Loucy (cell line): Measurements from ENCODE around the gene ST3GAL5.

Experiments used
- H2AFZ ChIP-seq: fragments of 200-600 bp; sonication (generic); 2 replicates; pipeline ENCODE4 v1.6.0; 2016; ENCODE audit warnings: antibody characterized with exemption, mild to moderate bottlenecking, low read length, moderate library complexity
- H3F3A ChIP-seq: fragments of 200-600 bp; 2 replicates; pipeline ENCODE4 v1.6.0; 2016; ENCODE audit warnings: antibody characterized with exemption, low read depth, mild to moderate bottlenecking
- H3K27me3 ChIP-seq: fragments of 200-600 bp; sonication (generic); 2 replicates; pipeline ENCODE4 v1.6.1; 2014; ENCODE audit warnings: low read length, mild to moderate bottlenecking; ENCODE audit not compliant: insufficient read depth, poor library complexity, severe bottlenecking
- H3K36me3 ChIP-seq: fragments of 200-600 bp; sonication (generic); 2 replicates; pipeline ENCODE4 v1.6.1; 2016; ENCODE audit warnings: low read length; ENCODE audit not compliant: insufficient read depth
- H3K4me1 ChIP-seq: fragments of 200-600 bp; sonication (generic); 2 replicates; pipeline ENCODE4 v1.5.1; 2014; ENCODE audit warnings: low read length, mild to moderate bottlenecking; ENCODE audit not compliant: insufficient read depth, poor library complexity, severe bottlenecking
- H3K4me2 ChIP-seq: fragments of 200-600 bp; sonication (generic); 2 replicates; pipeline ENCODE4 v1.6.0; 2014; ENCODE audit warnings: antibody characterized with exemption, low read length, low read depth, mild to moderate bottlenecking; ENCODE audit not compliant: poor library complexity, severe bottlenecking
- H3K4me3 ChIP-seq: fragments of 200-600 bp; sonication (generic); 2 replicates; pipeline ENCODE4 v1.5.1; 2014; ENCODE audit warnings: low read length, mild to moderate bottlenecking, mixed read lengths; ENCODE audit not compliant: poor library complexity, severe bottlenecking
- H3K79me2 ChIP-seq: fragments of 200-600 bp; sonication (generic); 2 replicates; pipeline ENCODE4 v1.6.1; 2014; ENCODE audit warnings: low read length; ENCODE audit not compliant: insufficient read depth
- H3K9ac ChIP-seq: fragments of 200-600 bp; sonication (generic); 2 replicates; pipeline ENCODE4 v1.6.0; 2014; ENCODE audit warnings: mild to moderate bottlenecking, low read depth, low read length, moderate library complexity; ENCODE audit not compliant: poor library complexity, severe bottlenecking
- H3K9me2 ChIP-seq: fragments of 200-600 bp; sonication (generic); replicated peaks from 2 replicates; pipeline ENCODE4 v1.6.1; 2016; ENCODE audit warnings: low read depth, low read length, mixed read lengths
- H3K9me3 ChIP-seq: fragments of 200-600 bp; sonication (generic); 2 replicates; pipeline ENCODE4 v1.6.1; 2014; ENCODE audit warnings: mild to moderate bottlenecking, antibody characterized with exemption, low read length, low read depth; ENCODE audit not compliant: insufficient read depth
- H4K20me1 ChIP-seq: fragments of 200-600 bp; sonication (generic); 2 replicates; pipeline ENCODE4 v1.6.0; 2014; ENCODE audit warnings: antibody characterized with exemption, low read length, mild to moderate bottlenecking; ENCODE audit not compliant: insufficient read depth, poor library complexity, severe bottlenecking
- EZH2phosphoT487 ChIP-seq: fragments of 200-600 bp; IDR thresholded peaks from 2 replicates; pipeline ENCODE4 v1.6.1; 2018; ENCODE audit warnings: antibody characterized with exemption, mild to moderate bottlenecking, moderate library complexity, borderline replicate concordance
- TF ChIP-seq, protein P1 (sequence below): fragments of 200-600 bp; sonication (generic); conservative IDR thresholded peaks from 2 replicates; pipeline ENCODE4 v1.5.1; 2014; ENCODE audit warnings: mild to moderate bottlenecking, antibody characterized with exemption, low read length

The ST3GAL5 gene

DNA sequence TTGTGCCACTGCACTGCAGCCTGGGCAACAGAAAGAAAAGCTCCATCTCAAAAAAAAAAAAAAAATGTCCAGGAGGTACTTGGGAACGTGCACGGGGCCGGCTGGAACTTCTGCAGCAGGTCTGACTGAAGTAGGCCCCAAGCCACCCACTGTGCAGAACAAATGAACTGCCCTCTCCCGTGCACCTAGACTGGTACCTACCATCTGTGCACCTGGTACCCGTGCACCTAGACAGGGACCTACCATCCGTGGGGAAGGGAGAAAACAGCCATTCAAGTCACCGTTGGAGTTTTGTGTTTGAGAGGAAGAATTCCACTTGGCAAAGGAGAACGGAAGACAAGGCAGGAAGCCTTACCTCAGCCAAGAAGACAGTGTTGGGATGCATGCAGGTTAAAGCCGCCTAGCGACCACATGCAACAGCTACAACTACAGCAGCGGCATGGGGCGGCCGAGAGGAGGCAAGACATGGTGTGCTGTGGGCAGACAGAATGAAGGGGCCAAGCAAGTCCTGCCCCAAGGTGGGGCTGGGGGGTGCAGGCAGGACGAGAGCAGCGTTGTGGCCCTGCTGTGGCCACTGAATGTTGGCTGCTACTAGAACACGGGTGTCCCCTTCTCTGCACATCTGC, 16.1 kb downstream of the ST3GAL5 start:
- Histone ChIP-seq H3K4me1 (peaks cover 9% of the 10 kb centered on the region), H3K4me2 (no peak overlapping the region), H3F3A (no peaks in the 10 kb centered on the region), H3K4me3 (no peak overlapping the region), H3K27me3 (no peaks in the 10 kb centered on the region), H3K9me2 (no peaks in the 10 kb centered on the region), H4K20me1 (no peaks in the 10 kb centered on the region), H3K79me2 (peaks cover 85% of the 10 kb centered on the region), H3K9ac (no peak overlapping the region), H3K36me3 (no peaks in the 10 kb centered on the region), H3K9me3 (no peaks in the 10 kb centered on the region), H2AFZ (no peak overlapping the region)
- no peak for TF ChIP-seq EZH2phosphoT487
- TF ChIP-seq, protein P1, sequence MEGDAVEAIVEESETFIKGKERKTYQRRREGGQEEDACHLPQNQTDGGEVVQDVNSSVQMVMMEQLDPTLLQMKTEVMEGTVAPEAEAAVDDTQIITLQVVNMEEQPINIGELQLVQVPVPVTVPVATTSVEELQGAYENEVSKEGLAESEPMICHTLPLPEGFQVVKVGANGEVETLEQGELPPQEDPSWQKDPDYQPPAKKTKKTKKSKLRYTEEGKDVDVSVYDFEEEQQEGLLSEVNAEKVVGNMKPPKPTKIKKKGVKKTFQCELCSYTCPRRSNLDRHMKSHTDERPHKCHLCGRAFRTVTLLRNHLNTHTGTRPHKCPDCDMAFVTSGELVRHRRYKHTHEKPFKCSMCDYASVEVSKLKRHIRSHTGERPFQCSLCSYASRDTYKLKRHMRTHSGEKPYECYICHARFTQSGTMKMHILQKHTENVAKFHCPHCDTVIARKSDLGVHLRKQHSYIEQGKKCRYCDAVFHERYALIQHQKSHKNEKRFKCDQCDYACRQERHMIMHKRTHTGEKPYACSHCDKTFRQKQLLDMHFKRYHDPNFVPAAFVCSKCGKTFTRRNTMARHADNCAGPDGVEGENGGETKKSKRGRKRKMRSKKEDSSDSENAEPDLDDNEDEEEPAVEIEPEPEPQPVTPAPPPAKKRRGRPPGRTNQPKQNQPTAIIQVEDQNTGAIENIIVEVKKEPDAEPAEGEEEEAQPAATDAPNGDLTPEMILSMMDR, result no peak

DNA sequence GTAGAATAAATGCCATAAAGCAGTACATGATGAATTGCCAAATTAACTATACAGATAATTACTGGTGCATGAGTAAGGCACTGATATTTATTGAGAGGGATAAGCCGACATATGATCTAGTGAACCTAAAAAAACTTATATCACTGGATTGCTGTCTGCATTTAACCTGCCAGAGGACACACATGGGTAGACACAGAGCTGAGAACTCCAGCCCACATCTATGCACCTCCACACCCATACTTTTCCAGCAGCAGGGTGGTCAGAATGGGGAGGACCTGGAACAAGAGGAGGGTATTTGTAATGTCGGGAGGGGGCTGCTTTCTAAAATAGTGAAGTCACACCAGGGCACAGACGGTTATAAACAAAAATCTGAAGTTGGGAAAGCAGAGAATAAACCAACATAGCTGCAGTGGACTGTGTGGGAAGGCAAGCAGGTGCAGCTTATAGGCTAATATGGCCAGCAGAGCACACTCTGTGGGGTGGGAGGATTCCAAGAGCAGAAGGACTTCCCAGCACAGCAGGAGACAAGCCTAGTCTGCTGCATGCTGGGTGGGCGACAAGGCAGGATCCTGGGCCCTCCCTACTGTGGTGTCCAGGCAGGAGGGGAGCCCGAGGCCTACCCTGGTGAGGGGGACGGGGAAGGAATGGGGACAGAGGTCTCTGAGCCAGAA, 17.2 kb downstream of the ST3GAL5 start:
- Histone ChIP-seq H3K9ac (no peak overlapping the region), H3K9me3 (no peaks in the 10 kb centered on the region), H3K4me3 (no peak overlapping the region), H3K79me2 (peaks cover 85% of the 10 kb centered on the region), H3K27me3 (no peaks in the 10 kb centered on the region), H3K36me3 (no peaks in the 10 kb centered on the region), H2AFZ (no peak overlapping the region), H3K9me2 (no peaks in the 10 kb centered on the region), H3F3A (no peaks in the 10 kb centered on the region), H4K20me1 (no peaks in the 10 kb centered on the region), H3K4me2 (no peak overlapping the region), H3K4me1 (peaks cover 9% of the 10 kb centered on the region)
- TF ChIP-seq, protein P1, result no peak
- no peak for TF ChIP-seq EZH2phosphoT487

DNA sequence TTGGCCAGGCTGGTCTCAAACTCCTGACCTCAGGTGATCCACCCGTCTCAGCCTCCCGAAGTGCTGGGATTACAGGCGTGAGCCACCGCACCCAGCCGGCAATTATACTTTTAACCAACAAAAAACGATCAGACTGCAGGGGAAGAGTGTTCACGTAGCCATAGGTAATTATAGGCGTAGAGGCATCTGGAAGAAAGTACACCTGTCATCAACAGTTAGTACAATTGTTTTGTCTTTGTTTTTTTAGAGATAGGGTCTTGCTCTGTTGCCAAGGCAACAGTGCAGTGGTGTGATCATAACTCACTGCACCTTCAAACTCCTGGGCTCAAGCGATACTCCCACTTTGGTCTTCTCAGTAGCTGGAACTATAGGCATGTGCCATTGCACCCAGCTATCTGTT, 20.0 kb downstream of the ST3GAL5 start:
- peaks cover 4% of the 10 kb centered on the region for H3K4me1 ChIP-seq
- H3K9ac ChIP-seq, result no peak overlapping the region
- TF ChIP-seq EZH2phosphoT487, result no peak
- TF ChIP-seq, protein P1, result no peak
- no peak overlapping the region for H3K4me2 ChIP-seq
- peaks cover 65% of the 10 kb centered on the region; the same call in 1 of the 2 replicates for H3K79me2 ChIP-seq
- no peaks in the 10 kb centered on the region for H3K36me3 ChIP-seq
- H4K20me1 ChIP-seq, result no peaks in the 10 kb centered on the region
- no peaks in the 10 kb centered on the region for H3F3A ChIP-seq
- H2AFZ ChIP-seq, result no peak overlapping the region
- H3K9me2 ChIP-seq, result no peaks in the 10 kb centered on the region
- H3K9me3 ChIP-seq, result no peaks in the 10 kb centered on the region
- no peaks in the 10 kb centered on the region for H3K27me3 ChIP-seq
- H3K4me3 ChIP-seq, result no peak overlapping the region
